ENCODE results near the gene VSTM2L.

GRCh38 chr20:37913567-37914366, 10.8 kb downstream of the VSTM2L start:
- TF ChIP-seq CTCF (IDR thresholded peaks at IDR 0.05) (no peak), POLR2A (IDR thresholded peaks at IDR 0.05) (no peak)
